Aorta (tissue), 5 donors: Measurements from ENCODE around the gene CPE. TPM values are rescaled to one million over a fixed set of nuclear protein-coding genes. Genes with fewer than 3 reads are reported as not detected.

Experiments
- ATAC-seq: fragments of 200-7000 bp; cut with Tn5 transposase; one replicate; pipeline ENCODE4 v1.9.1; 2022; ENCODE audit warnings: moderate library complexity; ENCODE audit not compliant: low FRiP score
- DNase-seq, 2 donors: peaks; one replicate each; pipeline ENCODE4 v3.0.0-alpha.2; 2020
- H3K27ac ChIP-seq, 2 donors: one replicate each; pipeline ENCODE4 v1.5.1; 2013; ENCODE audit warnings: low read length in 2 of 2, mild to moderate bottlenecking in 2 of 2, moderate library complexity in 2 of 2, control low read depth in 1 of 2, inconsistent platforms in 1 of 2, low read depth in 1 of 2
- H3K27me3 ChIP-seq, 2 donors: one replicate each; pipeline ENCODE4 v1.6.1; 2013; ENCODE audit warnings: control low read depth in 1 of 2, low read length in 1 of 2, mild to moderate bottlenecking in 1 of 2, moderate library complexity in 1 of 2; ENCODE audit not compliant: insufficient read depth in 2 of 2, control insufficient read depth in 1 of 2
- H3K36me3 ChIP-seq, 2 donors: one replicate each; pipeline ENCODE4 v1.6.1; 2013; ENCODE audit warnings: control low read depth in 1 of 2, low read length in 1 of 2, mild to moderate bottlenecking in 1 of 2; ENCODE audit not compliant: insufficient read depth in 2 of 2, control insufficient read depth in 1 of 2
- H3K4me1 ChIP-seq, 2 donors: one replicate each; pipeline ENCODE4 v1.6.1; 2013; ENCODE audit warnings: low read length in 2 of 2, control low read depth in 1 of 2, mild to moderate bottlenecking in 1 of 2, moderate library complexity in 1 of 2; ENCODE audit not compliant: insufficient read depth in 2 of 2, control insufficient read depth in 1 of 2
- H3K4me3 ChIP-seq, 2 donors: one replicate each; pipeline ENCODE4 v1.5.1; 2013; ENCODE audit warnings: low read length in 2 of 2, control low read depth in 1 of 2, mild to moderate bottlenecking in 1 of 2
- H3K9me3 ChIP-seq: one replicate; pipeline ENCODE4 v1.6.1; 2013; ENCODE audit warnings: mild to moderate bottlenecking, low read length; ENCODE audit not compliant: control insufficient read depth
- WGBS, 2 donors: extraction: QIAGEN DNeasy Blood & Tissue Kit; methylation state at CpG; one replicate each; pipeline ENCODE4 v1.1.7; 2013; 5-methylcytosine and 5-hydroxymethylcytosine counted together
- intact Hi-C, 2 donors: fragments of 100-400 bp; cut with DNase I; formaldehyde crosslinking; loops; one replicate each; pipeline versions ENCODE4 v1.14.2 to v1.15.0; 2022
- microRNA-seq, 2 donors: library from miRNA; unstranded; fragments of <30 nt; microRNA quantifications; one replicate each; pipeline ENCODE4 v1.2.0, GENCODE V29; 2020
- polyA plus RNA-seq, 2 donors: library from polyadenylated mRNA; stranded (reverse); fragments of 200-250 nt; gene quantifications; one replicate each; pipeline ENCODE4 v1.2.3, GENCODE V29; 2013
- total RNA-seq, 2 donors: library from RNA; stranded (reverse); fragmentation: NEBNext Ultra II Directional; extraction: Animal tissue kit (Norgen Biotek cat#: 25700); gene quantifications; one replicate each; pipeline ENCODE4 v1.2.1, GENCODE V29; 2021
- donor health status: healthy with polysubstance abuse.
- donor health status: Bipolar disorder and iron deficiency.
- donor health status: DM: no; HTN: no; CAD: no.
- donor health status: DM: no; HTN: no; CAD: no.
- donor health status: DM: yes; HTN: yes; CAD: no.

The CPE gene
- total and polyA plus RNA-seq, 4 donors = 256 to 443 (median 352) TPM

- DNase-seq (no peak), ATAC-seq (no peak)
- Histone ChIP-seq H3K36me3 (no peaks in the 10 kb centered on the region), H3K4me1 (no peaks in the 10 kb centered on the region), H3K4me3 (no peak overlapping the region), H3K9me3 (no peaks in the 10 kb centered on the region), H3K27ac (no peak overlapping the region), H3K27me3 (peaks cover 0 to 2% of the 10 kb centered on the region in 2 donors)
- intact Hi-C loops = no loop called here
- 62 to 66% methylated on average over 2 of the region's 2 CpGs for WGBS, 2 donors
Observed at GRCh38 chr4:165542476-165542875, 163.7 kb downstream of the CPE start.

Small RNA genes lying within 50 kb of the gene (microRNA-seq; reads per million reads assigned to microRNA genes)
- 0 to 0.60 reads per million in 2 donors for gene MIR578

Other genes with a start within 250 kb of the CPE start
- 10 to 100 TPM; 28.2 to 29.8 TPM for gene KLHL2, start 171.4 kb upstream of the CPE start, total RNA-seq
- 10 to 100 TPM; 15.1 to 40.3 TPM for gene KLHL2, start 171.4 kb upstream of the CPE start, polyA plus RNA-seq
- gene MSMO1, start 51.3 kb upstream of the CPE start, total RNA-seq = 10 to 100 TPM; 23.4 to 34.1 TPM
- gene MSMO1, start 51.3 kb upstream of the CPE start, polyA plus RNA-seq = 10 to 100 TPM; 11.2 to 14.8 TPM